ENCODE results near the gene PALLD.
"Not testable (repeated sequence)": the region's sequence is repeated elsewhere in the genome, so short reads cannot be mapped to it uniquely, and the experiment has no call there.

The PALLD gene

GRCh38 chr4:168933423-168933822 lies 436.6 kb downstream of the PALLD start:
- H3K9me2 ChIP-seq (replicated peaks; ENCODE audit: insufficient read depth, low read length): no peaks in the 10 kb centered on the region
- no peaks in the 10 kb centered on the region for H3K79me2 ChIP-seq (ENCODE audit: low read length)
- H3K9ac ChIP-seq (ENCODE audit: low read length): no peak overlapping the region
- no peaks in the 10 kb centered on the region for H4K20me1 ChIP-seq (ENCODE audit: insufficient read depth, low read length)
- no peaks in the 10 kb centered on the region for H3K27me3 ChIP-seq (replicated peaks; ENCODE audit: insufficient read depth, low read length)
- H3K4me3 ChIP-seq (ENCODE audit: low read length): no peak overlapping the region
- H3K36me3 ChIP-seq (replicated peaks; ENCODE audit: insufficient read depth, low read length): no peaks in the 10 kb centered on the region
- H3K4me1 ChIP-seq (ENCODE audit: low read length): no peaks in the 10 kb centered on the region
- no peak for TF ChIP-seq EZH2phosphoT487 (IDR thresholded peaks at IDR 0.05; ENCODE audit: low read length)
- no peak for TF ChIP-seq EZH2 (optimal IDR thresholded peaks at IDR 0.05; ENCODE audit: low read depth, low read length)
- TF ChIP-seq CTCF (IDR thresholded peaks at IDR 0.05; ENCODE audit: low read length): no peak
- H3K27ac ChIP-seq (ENCODE audit: low read length): no peak overlapping the region
- no peak overlapping the region for H2AFZ ChIP-seq (ENCODE audit: low read length)
- DNase-seq: no peak
- H3F3A ChIP-seq (ENCODE audit: insufficient read depth, low read length): no peaks in the 10 kb centered on the region
- H3K4me2 ChIP-seq (ENCODE audit: low read depth, low read length): no peak overlapping the region
- H3K9me3 ChIP-seq (replicated peaks; ENCODE audit: insufficient read depth, low read length): no peaks in the 10 kb centered on the region

- H3K36me3 ChIP-seq (replicated peaks; ENCODE audit: insufficient read depth, low read length); H2AFZ ChIP-seq (ENCODE audit: low read length); H4K20me1 ChIP-seq (ENCODE audit: insufficient read depth, low read length); H3K79me2 ChIP-seq (ENCODE audit: low read length); H3F3A ChIP-seq (ENCODE audit: insufficient read depth, low read length); H3K9me3 ChIP-seq (replicated peaks; ENCODE audit: insufficient read depth, low read length); H3K9ac ChIP-seq (ENCODE audit: low read length); H3K27ac ChIP-seq (ENCODE audit: low read length); DNase-seq; H3K27me3 ChIP-seq (replicated peaks; ENCODE audit: insufficient read depth, low read length); H3K9me2 ChIP-seq (replicated peaks; ENCODE audit: insufficient read depth, low read length); H3K4me2 ChIP-seq (ENCODE audit: low read depth, low read length); H3K4me3 ChIP-seq (ENCODE audit: low read length); H3K4me1 ChIP-seq (ENCODE audit: low read length): not testable (repeated sequence)
These were observed 440.6 kb downstream of the PALLD start for GRCh38 chr4:168937473-168937872.

- Histone ChIP-seq H3K79me2 (ENCODE audit: low read length) (no peaks in the 10 kb centered on the region), H2AFZ (ENCODE audit: low read length) (no peak overlapping the region), H3K27me3 (replicated peaks; ENCODE audit: insufficient read depth, low read length) (no peaks in the 10 kb centered on the region), H4K20me1 (ENCODE audit: insufficient read depth, low read length) (no peaks in the 10 kb centered on the region), H3K4me2 (ENCODE audit: low read depth, low read length) (no peak overlapping the region), H3K9me2 (replicated peaks; ENCODE audit: insufficient read depth, low read length) (no peaks in the 10 kb centered on the region), H3K27ac (ENCODE audit: low read length) (no peak overlapping the region), H3K9me3 (replicated peaks; ENCODE audit: insufficient read depth, low read length) (no peaks in the 10 kb centered on the region), H3K4me3 (ENCODE audit: low read length) (no peak overlapping the region), H3K9ac (ENCODE audit: low read length) (no peak overlapping the region), H3K4me1 (ENCODE audit: low read length) (no peaks in the 10 kb centered on the region), H3F3A (ENCODE audit: insufficient read depth, low read length) (no peaks in the 10 kb centered on the region), H3K36me3 (replicated peaks; ENCODE audit: insufficient read depth, low read length) (no peaks in the 10 kb centered on the region)
- TF ChIP-seq EZH2 (optimal IDR thresholded peaks at IDR 0.05; ENCODE audit: low read depth, low read length) (no peak), CTCF (IDR thresholded peaks at IDR 0.05; ENCODE audit: low read length) (peak; percentile 62)
- no peak for DNase-seq
These were observed 446.1 kb downstream of the PALLD start for GRCh38 chr4:168942985-168943384.

- H3K4me3 ChIP-seq (ENCODE audit: low read length): no peak overlapping the region
- no peaks in the 10 kb centered on the region for H3K9me3 ChIP-seq (replicated peaks; ENCODE audit: insufficient read depth, low read length)
- no peaks in the 10 kb centered on the region for H3F3A ChIP-seq (ENCODE audit: insufficient read depth, low read length)
- no peaks in the 10 kb centered on the region for H3K9me2 ChIP-seq (replicated peaks; ENCODE audit: insufficient read depth, low read length)
- H3K79me2 ChIP-seq (ENCODE audit: low read length): no peaks in the 10 kb centered on the region
- H3K4me1 ChIP-seq (ENCODE audit: low read length): no peaks in the 10 kb centered on the region
- TF ChIP-seq EZH2phosphoT487 (IDR thresholded peaks at IDR 0.05; ENCODE audit: low read length) (no peak), CTCF (IDR thresholded peaks at IDR 0.05; ENCODE audit: low read length) (no peak), EZH2 (optimal IDR thresholded peaks at IDR 0.05; ENCODE audit: low read depth, low read length) (no peak)
- H3K27me3 ChIP-seq (replicated peaks; ENCODE audit: insufficient read depth, low read length): no peaks in the 10 kb centered on the region
- no peak overlapping the region for H2AFZ ChIP-seq (ENCODE audit: low read length)
- H3K9ac ChIP-seq (ENCODE audit: low read length): no peak overlapping the region
- no peaks in the 10 kb centered on the region for H3K36me3 ChIP-seq (replicated peaks; ENCODE audit: insufficient read depth, low read length)
- H4K20me1 ChIP-seq (ENCODE audit: insufficient read depth, low read length): no peaks in the 10 kb centered on the region
- H3K4me2 ChIP-seq (ENCODE audit: low read depth, low read length): no peak overlapping the region
- DNase-seq: no peak
- H3K27ac ChIP-seq (ENCODE audit: low read length): no peak overlapping the region
These were observed 448.4 kb downstream of the PALLD start for GRCh38 chr4:168945291-168945690.

- DNase-seq; H3K4me2 ChIP-seq (ENCODE audit: low read depth, low read length): not testable (repeated sequence)
These were observed 456.0 kb downstream of the PALLD start for GRCh38 chr4:168952821-168953246.

More at GRCh38 chr4:168952821-168953246, 456.0 kb downstream of the PALLD start:
- H3K79me2 ChIP-seq (ENCODE audit: low read length); H3K9ac ChIP-seq (ENCODE audit: low read length); H3K27ac ChIP-seq (ENCODE audit: low read length); H3K36me3 ChIP-seq (replicated peaks; ENCODE audit: insufficient read depth, low read length); H4K20me1 ChIP-seq (ENCODE audit: insufficient read depth, low read length); H3K9me3 ChIP-seq (replicated peaks; ENCODE audit: insufficient read depth, low read length); H2AFZ ChIP-seq (ENCODE audit: low read length); H3K27me3 ChIP-seq (replicated peaks; ENCODE audit: insufficient read depth, low read length); H3K4me1 ChIP-seq (ENCODE audit: low read length); H3K9me2 ChIP-seq (replicated peaks; ENCODE audit: insufficient read depth, low read length); H3F3A ChIP-seq (ENCODE audit: insufficient read depth, low read length); H3K4me3 ChIP-seq (ENCODE audit: low read length): not testable (repeated sequence)
